HG02885 (cell line): Measurements from ENCODE around the gene PAK6.
A peak's percentile ranks its signal among the peaks of the same experiment; 100 is the strongest.

Experiments
- ATAC-seq: cut with Tn5 transposase; IDR thresholded peaks from one replicate; pipeline ENCODE4 v1.9.1; 2021; ENCODE audit warnings: mild to moderate bottlenecking; ENCODE audit not compliant: unreplicated experiment, poor library complexity

Gene PAK6

GRCh38 chr15:40240619-40241221 lies 1.9 kb downstream of the PAK6 start:
- no peak for ATAC-seq

- no peak for ATAC-seq
These were observed 2.7 kb downstream of the PAK6 start for GRCh38 chr15:40241269-40242212.

GRCh38 chr15:40242213-40242599 lies 3.3 kb downstream of the PAK6 start:
- no peak for ATAC-seq

- no peak for ATAC-seq
These were observed 3.7 kb downstream of the PAK6 start for GRCh38 chr15:40242601-40243000.

- ATAC-seq, result no peak
These were observed 4.4 kb downstream of the PAK6 start for GRCh38 chr15:40243126-40243810.

GRCh38 chr15:40244961-40245523 lies 6.2 kb downstream of the PAK6 start:
- ATAC-seq, result no peak

GRCh38 chr15:40245666-40246450 lies 7.0 kb downstream of the PAK6 start:
- ATAC-seq, result no peak

- no peak for ATAC-seq
These were observed 7.8 kb downstream of the PAK6 start for GRCh38 chr15:40246496-40247280.

GRCh38 chr15:40247406-40247971 lies 8.6 kb downstream of the PAK6 start:
- no peak for ATAC-seq

GRCh38 chr15:40248006-40248783 lies 9.3 kb downstream of the PAK6 start:
- ATAC-seq, result no peak

- ATAC-seq, result no peak
These were observed 10.8 kb downstream of the PAK6 start for GRCh38 chr15:40249477-40250303.

GRCh38 chr15:40250304-40250656 lies 11.4 kb downstream of the PAK6 start:
- no peak for ATAC-seq

GRCh38 chr15:40250771-40251483 lies 12.1 kb downstream of the PAK6 start:
- no peak for ATAC-seq

GRCh38 chr15:40251486-40252140 lies 12.8 kb downstream of the PAK6 start:
- ATAC-seq, result no peak

GRCh38 chr15:40252141-40252437 lies 13.2 kb downstream of the PAK6 start:
- ATAC-seq, result peak; percentile 10

GRCh38 chr15:40252438-40253166 lies 13.7 kb downstream of the PAK6 start:
- peak; percentile 61 for ATAC-seq
